Glutamatergic neuron (in vitro differentiated cells): Measurements from ENCODE around the gene TNRC6A. TPM values are rescaled to one million over a fixed set of nuclear protein-coding genes. Genes with fewer than 3 reads are reported as not detected.

Experiments used
- DNase-seq: peaks from one replicate; pipeline ENCODE4 v3.0.0; 2022
- H3K27ac Mint-ChIP-seq: one replicate; pipeline ENCODE4 v1.8.0; 2020; ENCODE audit warnings: mild to moderate bottlenecking, mixed read lengths, inconsistent platforms; ENCODE audit not compliant: unreplicated experiment
- H3K27me3 Mint-ChIP-seq: one replicate; pipeline ENCODE4 v1.8.0; 2020; ENCODE audit warnings: mild to moderate bottlenecking, moderate library complexity, mixed read lengths, inconsistent platforms; ENCODE audit not compliant: unreplicated experiment
- H3K36me3 Mint-ChIP-seq: one replicate; pipeline ENCODE4 v1.8.0; 2020; ENCODE audit warnings: mild to moderate bottlenecking, mixed read lengths, inconsistent platforms; ENCODE audit not compliant: unreplicated experiment
- H3K4me1 Mint-ChIP-seq: one replicate; pipeline ENCODE4 v1.8.0; 2020; ENCODE audit warnings: mild to moderate bottlenecking, low read depth, mixed read lengths, inconsistent platforms; ENCODE audit not compliant: unreplicated experiment
- H3K4me3 Mint-ChIP-seq: one replicate; pipeline ENCODE4 v1.8.0; 2020; ENCODE audit warnings: mild to moderate bottlenecking, mixed read lengths, inconsistent platforms; ENCODE audit not compliant: unreplicated experiment
- H3K9me3 Mint-ChIP-seq: one replicate; pipeline ENCODE4 v1.8.0; 2020; ENCODE audit warnings: mild to moderate bottlenecking, moderate library complexity, mixed read lengths, inconsistent platforms; ENCODE audit not compliant: unreplicated experiment
- CTCF ChIP-seq: fragments of 200-600 bp; sonication (generic); IDR thresholded peaks from one replicate; pipeline ENCODE4 v1.5.0; 2021; ENCODE audit not compliant: partially characterized antibody, unreplicated experiment
- total RNA-seq: library from RNA; stranded (reverse); fragmentation: NEBNext Ultra II Directional; extraction: Animal tissue kit (Norgen Biotek cat#: 25700); gene quantifications from one replicate; pipeline ENCODE4 v1.2.1, GENCODE V29; 2021; ENCODE audit not compliant: unreplicated experiment

Gene TNRC6A
- total RNA-seq, 1 donor from 2014 or later: 91.6 TPM

GRCh38 chr16:24694931-24695330, 34.5 kb upstream of the TNRC6A start:
- Mint-ChIP-seq H3K4me3 (no peak overlapping the region), H3K4me1 (no peaks in the 10 kb centered on the region), H3K27me3 (peaks cover 2% of the 10 kb centered on the region), H3K9me3 (no peaks in the 10 kb centered on the region), H3K27ac (no peak overlapping the region), H3K36me3 (no peaks in the 10 kb centered on the region)
- no peak for TF ChIP-seq CTCF
- no peak for DNase-seq

- DNase-seq: no peak
- H3K27me3 Mint-ChIP-seq: peaks cover 2% of the 10 kb centered on the region
- no peak overlapping the region for H3K27ac Mint-ChIP-seq
- no peaks in the 10 kb centered on the region for H3K9me3 Mint-ChIP-seq
- TF ChIP-seq CTCF: no peak
- H3K4me3 Mint-ChIP-seq: no peak overlapping the region
- H3K4me1 Mint-ChIP-seq: no peaks in the 10 kb centered on the region
- H3K36me3 Mint-ChIP-seq: no peaks in the 10 kb centered on the region
Measured at GRCh38 chr16:24696699-24697098, 32.8 kb upstream of the TNRC6A start.

GRCh38 chr16:24698308-24698707, 31.1 kb upstream of the TNRC6A start:
- Mint-ChIP-seq H3K4me1 (no peaks in the 10 kb centered on the region), H3K4me3 (no peak overlapping the region), H3K27ac (no peak overlapping the region), H3K36me3 (no peaks in the 10 kb centered on the region), H3K27me3 (peaks cover 2% of the 10 kb centered on the region), H3K9me3 (no peaks in the 10 kb centered on the region)
- no peak for TF ChIP-seq CTCF
- no peak for DNase-seq

- TF ChIP-seq CTCF: no peak
- H3K27ac Mint-ChIP-seq: no peak overlapping the region
- peaks cover 2% of the 10 kb centered on the region for H3K27me3 Mint-ChIP-seq
- no peaks in the 10 kb centered on the region for H3K4me1 Mint-ChIP-seq
- H3K9me3 Mint-ChIP-seq: no peaks in the 10 kb centered on the region
- no peak overlapping the region for H3K4me3 Mint-ChIP-seq
- no peak for DNase-seq
- no peaks in the 10 kb centered on the region for H3K36me3 Mint-ChIP-seq
Measured at GRCh38 chr16:24699151-24699723, 30.2 kb upstream of the TNRC6A start.

GRCh38 chr16:24700549-24701392, 28.7 kb upstream of the TNRC6A start:
- peaks cover 2% of the 10 kb centered on the region for H3K27me3 Mint-ChIP-seq
- H3K4me1 Mint-ChIP-seq: no peaks in the 10 kb centered on the region
- no peak for DNase-seq
- no peaks in the 10 kb centered on the region for H3K9me3 Mint-ChIP-seq
- H3K4me3 Mint-ChIP-seq: no peak overlapping the region
- no peaks in the 10 kb centered on the region for H3K36me3 Mint-ChIP-seq
- no peak overlapping the region for H3K27ac Mint-ChIP-seq
- TF ChIP-seq CTCF: no peak
